ENCODE results near the gene SLC44A3. TPM values are rescaled to one million over a fixed set of nuclear protein-coding genes. Genes with fewer than 3 reads are reported as not detected.

Gene SLC44A3
- total RNA-seq, 5 donors from 2014 or later (not counting 1 experiment from before 2014, with no cell fraction given): 0.30 to 0.99 (median 0.74) TPM; not detected in 1

DNA sequence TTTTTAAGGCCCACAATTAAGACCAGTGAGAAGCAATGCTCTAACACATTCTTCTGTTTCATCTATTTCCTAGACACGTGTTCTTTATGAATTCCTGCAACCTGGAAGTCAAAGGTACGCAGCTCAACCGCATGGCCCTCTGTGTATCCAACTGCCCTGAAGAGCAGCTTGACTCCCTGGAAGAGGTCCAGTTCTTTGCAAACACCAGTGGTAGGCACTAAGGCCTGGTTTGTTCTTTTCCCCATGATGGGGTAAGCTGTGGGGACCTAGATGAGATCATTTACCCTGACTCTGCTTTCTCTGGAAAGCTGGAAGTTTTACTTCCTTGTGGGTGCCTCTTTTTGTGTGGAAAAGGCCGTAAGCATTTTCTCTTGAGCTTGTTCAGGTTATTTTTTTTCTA lies 7.3 kb downstream of the SLC44A3 start:
- no peaks in the 10 kb centered on the region for H3K4me1 ChIP-seq (ENCODE audit: control insufficient read depth in 1 of 2, extremely low read depth in 1 of 2, insufficient read depth in 2 of 2, low read length in 2 of 2)
- H3K36me3 ChIP-seq (ENCODE audit: control insufficient read depth in 2 of 2, extremely low read depth in 1 of 2, insufficient read depth in 1 of 2, low read length in 1 of 2): no peaks in the 10 kb centered on the region
- WGBS (ENCODE audit: insufficient coverage): 60% methylated on average over 2 of the region's 4 CpGs
- no peaks in the 10 kb centered on the region for H3K4me1 Mint-ChIP-seq
- CTCF ChIA-PET: no interaction called here
- H3K9me3 Mint-ChIP-seq: no peaks in the 10 kb centered on the region
- POLR2A ChIA-PET: no interaction called here
- no peaks in the 10 kb centered on the region for H3K9me3 ChIP-seq
- H3K4me3 Mint-ChIP-seq: no peak overlapping the region
- no peak for ATAC-seq (replicated peaks in 1 of 4)
- no peak overlapping the region for H3K27ac Mint-ChIP-seq
- no peak for DNase-seq
- no peak overlapping the region for H3K27ac ChIP-seq (ENCODE audit: low read length)
- H3K36me3 Mint-ChIP-seq: no peaks in the 10 kb centered on the region
- H3K27me3 ChIP-seq (replicated peaks in 1 of 2; ENCODE audit: control insufficient read depth in 2 of 2, extremely low read depth in 1 of 2, insufficient read depth in 2 of 2, low read length in 1 of 2): peaks cover 6 to 14% of the 10 kb centered on the region in 2 experiments
- H3K27me3 Mint-ChIP-seq: peaks cover 17 to 28% of the 10 kb centered on the region in 2 donors
- H3K4me3 ChIP-seq (ENCODE audit: control insufficient read depth in 1 of 2, extremely low read depth in 1 of 2, low read length in 1 of 2): no peak overlapping the region

DNA sequence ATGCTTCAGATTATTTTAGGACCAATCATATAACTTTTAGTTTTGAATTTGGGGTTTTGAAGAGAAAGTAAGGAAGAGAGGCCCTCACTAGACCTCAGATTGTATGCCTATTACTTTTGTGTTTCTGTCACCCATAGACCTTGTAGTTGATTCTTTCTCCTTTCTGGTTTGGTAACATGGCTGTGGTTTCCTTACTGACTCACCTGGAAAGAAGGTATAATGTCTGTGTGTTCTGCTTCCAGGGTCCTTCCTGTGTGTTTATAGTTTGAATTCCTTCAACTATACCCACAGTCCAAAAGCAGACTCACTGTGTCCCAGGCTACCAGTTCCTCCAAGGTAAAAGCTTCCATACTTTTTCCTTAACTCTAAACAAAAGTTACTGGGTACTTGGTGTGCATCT lies 8.1 kb downstream of the SLC44A3 start:
- Histone ChIP-seq H3K4me1 (ENCODE audit: control insufficient read depth in 1 of 2, extremely low read depth in 1 of 2, insufficient read depth in 2 of 2, low read length in 2 of 2) (no peaks in the 10 kb centered on the region), H3K27me3 (replicated peaks in 1 of 2; ENCODE audit: control insufficient read depth in 2 of 2, extremely low read depth in 1 of 2, insufficient read depth in 2 of 2, low read length in 1 of 2) (peaks cover 9 to 12% of the 10 kb centered on the region in 2 experiments), H3K27ac (ENCODE audit: low read length) (no peak overlapping the region), H3K36me3 (ENCODE audit: control insufficient read depth in 2 of 2, extremely low read depth in 1 of 2, insufficient read depth in 1 of 2, low read length in 1 of 2) (no peaks in the 10 kb centered on the region), H3K4me3 (ENCODE audit: control insufficient read depth in 1 of 2, extremely low read depth in 1 of 2, low read length in 1 of 2) (no peak overlapping the region), H3K9me3 (no peaks in the 10 kb centered on the region)
- Mint-ChIP-seq H3K36me3 (no peaks in the 10 kb centered on the region), H3K27me3 (peaks cover 17 to 22% of the 10 kb centered on the region in 2 donors), H3K4me3 (no peak overlapping the region), H3K27ac (no peak overlapping the region), H3K9me3 (no peaks in the 10 kb centered on the region), H3K4me1 (no peaks in the 10 kb centered on the region)
- DNase-seq (no peak), ATAC-seq (replicated peaks in 1 of 4) (no peak)
- ChIA-PET POLR2A (no interaction called here), CTCF (no interaction called here)

DNA sequence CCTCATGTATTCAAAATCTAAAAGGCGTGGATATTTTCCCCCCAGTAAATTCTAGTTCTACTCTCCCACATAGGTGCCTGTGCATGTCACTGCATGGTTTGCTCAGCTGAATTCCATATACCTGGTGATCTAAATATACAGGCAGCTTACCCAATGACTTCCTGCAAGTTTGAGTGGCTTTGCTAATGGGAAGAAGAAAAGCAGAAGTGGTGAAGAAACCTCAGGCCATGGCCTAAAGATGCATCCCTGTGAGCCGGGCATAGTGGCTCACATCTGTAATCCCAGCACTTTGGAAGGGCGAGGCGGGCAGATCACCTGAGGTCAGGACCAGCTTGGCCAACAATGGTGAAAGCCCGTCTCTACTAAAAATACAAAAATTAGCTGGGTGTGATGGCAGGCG lies 11.5 kb downstream of the SLC44A3 start:
- H3K27me3 ChIP-seq (replicated peaks in 1 of 2; ENCODE audit: control insufficient read depth in 2 of 2, extremely low read depth in 1 of 2, insufficient read depth in 2 of 2, low read length in 1 of 2): peaks cover 4 to 11% of the 10 kb centered on the region in 2 experiments
- ATAC-seq (replicated peaks in 1 of 4) (no peak), DNase-seq (no peak)
- H3K4me1 ChIP-seq (ENCODE audit: control insufficient read depth in 1 of 2, extremely low read depth in 1 of 2, insufficient read depth in 2 of 2, low read length in 2 of 2): no peaks in the 10 kb centered on the region
- no peaks in the 10 kb centered on the region for H3K9me3 Mint-ChIP-seq
- WGBS (ENCODE audit: insufficient coverage): 21% methylated on average over 4 of the region's 6 CpGs
- no peaks in the 10 kb centered on the region for H3K36me3 Mint-ChIP-seq
- no peaks in the 10 kb centered on the region for H3K9me3 ChIP-seq
- no peak overlapping the region for H3K4me3 Mint-ChIP-seq
- no peak overlapping the region for H3K27ac ChIP-seq (ENCODE audit: low read length)
- CTCF ChIA-PET: interaction anchor here in 1 of 2 donors (0.6 kb wide), 1 partner anchor 23 kb away, joined by 4 read pairs; no protein-coding TSS in a partner anchor
- H3K36me3 ChIP-seq (ENCODE audit: control insufficient read depth in 2 of 2, extremely low read depth in 1 of 2, insufficient read depth in 1 of 2, low read length in 1 of 2): no peaks in the 10 kb centered on the region
- H3K27ac Mint-ChIP-seq: no peak overlapping the region
- no peaks in the 10 kb centered on the region for H3K4me1 Mint-ChIP-seq
- POLR2A ChIA-PET: no interaction called here
- peaks cover 11 to 14% of the 10 kb centered on the region in 2 donors for H3K27me3 Mint-ChIP-seq
- H3K4me3 ChIP-seq (ENCODE audit: control insufficient read depth in 1 of 2, extremely low read depth in 1 of 2, low read length in 1 of 2): no peak overlapping the region

DNA sequence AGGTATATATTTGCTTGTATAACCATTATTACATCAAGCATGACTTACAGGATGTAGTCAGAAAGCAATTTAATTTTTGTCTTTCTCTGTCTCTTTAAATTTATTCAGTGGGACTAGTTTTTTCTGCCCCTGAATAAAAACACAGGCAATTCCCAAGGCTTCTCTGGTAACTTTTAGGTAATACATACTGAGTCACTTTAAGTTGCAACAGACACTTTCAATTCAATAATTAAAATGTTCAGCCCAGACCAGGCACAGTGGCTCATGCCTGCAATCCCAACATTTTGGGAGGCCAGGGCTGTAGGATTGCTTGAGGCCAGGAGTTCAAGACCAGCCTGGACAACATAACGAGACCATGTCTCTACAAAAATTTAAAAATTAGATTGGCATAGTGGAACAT lies 12.3 kb downstream of the SLC44A3 start:
- no peaks in the 10 kb centered on the region for H3K36me3 Mint-ChIP-seq
- Histone ChIP-seq H3K4me3 (ENCODE audit: control insufficient read depth in 1 of 2, extremely low read depth in 1 of 2, low read length in 1 of 2) (no peak overlapping the region), H3K9me3 (no peaks in the 10 kb centered on the region), H3K36me3 (ENCODE audit: control insufficient read depth in 2 of 2, extremely low read depth in 1 of 2, insufficient read depth in 1 of 2, low read length in 1 of 2) (no peaks in the 10 kb centered on the region), H3K4me1 (ENCODE audit: control insufficient read depth in 1 of 2, extremely low read depth in 1 of 2, insufficient read depth in 2 of 2, low read length in 2 of 2) (no peaks in the 10 kb centered on the region), H3K27me3 (replicated peaks in 1 of 2; ENCODE audit: control insufficient read depth in 2 of 2, extremely low read depth in 1 of 2, insufficient read depth in 2 of 2, low read length in 1 of 2) (peaks cover 4 to 8% of the 10 kb centered on the region in 2 experiments), H3K27ac (ENCODE audit: low read length) (no peak overlapping the region)
- H3K27ac Mint-ChIP-seq: no peak overlapping the region
- ATAC-seq (replicated peaks in 1 of 4) (no peak), DNase-seq (no peak)
- H3K9me3 Mint-ChIP-seq: no peaks in the 10 kb centered on the region
- H3K27me3 Mint-ChIP-seq: peaks cover 11% of the 10 kb centered on the region in 2 donors
- POLR2A ChIA-PET: no interaction called here
- CTCF ChIA-PET: interaction anchor here in 1 of 2 donors (1.5 kb wide), 1 partner anchor 22 kb away, joined by 3 read pairs; no protein-coding TSS in a partner anchor
- no peaks in the 10 kb centered on the region for H3K4me1 Mint-ChIP-seq
- WGBS (ENCODE audit: insufficient coverage): no CpG with 5 or more reads among the region's 1 CpG
- no peak overlapping the region for H3K4me3 Mint-ChIP-seq

DNA sequence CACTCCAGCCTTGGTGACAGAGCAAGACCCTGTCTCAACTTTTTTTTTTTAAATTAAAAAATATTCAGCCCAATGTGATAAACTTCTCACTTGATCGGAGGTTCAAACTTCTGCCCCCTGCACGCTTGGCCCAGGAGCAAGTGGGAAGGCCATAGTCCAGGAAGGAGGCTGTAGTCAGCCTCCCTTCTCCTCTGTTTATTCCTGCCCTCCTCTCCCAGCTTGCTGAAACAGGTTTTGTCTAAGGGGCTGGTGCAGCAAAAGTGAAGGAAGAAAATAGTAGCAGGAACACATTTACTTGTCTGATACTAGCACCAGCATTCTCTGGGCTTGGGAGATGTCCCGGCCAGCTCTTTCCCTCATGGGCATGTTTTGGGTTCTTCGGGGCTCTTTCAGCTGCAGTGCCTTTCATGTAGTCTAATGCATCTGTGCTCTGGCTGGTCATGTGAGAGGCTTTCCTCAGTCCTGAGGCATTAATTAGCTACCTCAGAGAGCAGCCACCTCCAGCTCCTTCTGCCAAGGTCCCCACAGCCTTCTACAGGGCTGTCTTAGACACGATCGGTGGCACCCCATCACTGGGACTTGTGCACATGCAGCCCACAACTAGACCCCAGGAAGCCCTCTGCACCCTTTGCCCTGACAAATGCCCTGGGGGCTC lies 12.9 kb downstream of the SLC44A3 start:
- no peak overlapping the region for H3K27ac Mint-ChIP-seq
- no peaks in the 10 kb centered on the region for H3K36me3 Mint-ChIP-seq
- H3K4me3 Mint-ChIP-seq: no peak overlapping the region
- ATAC-seq (replicated peaks in 1 of 4) (no peak), DNase-seq (no peak)
- CTCF ChIA-PET: interaction anchor here (0.5 to 1.5 kb wide), 3 partner anchors 21 to 26 kb away, joined by 3 read pairs; no protein-coding TSS in a partner anchor
- H3K27me3 Mint-ChIP-seq: peaks cover 11% of the 10 kb centered on the region in 2 donors
- Histone ChIP-seq H3K27me3 (replicated peaks in 1 of 2; ENCODE audit: control insufficient read depth in 2 of 2, extremely low read depth in 1 of 2, insufficient read depth in 2 of 2, low read length in 1 of 2) (peaks cover 4 to 8% of the 10 kb centered on the region in 2 experiments), H3K27ac (ENCODE audit: low read length) (no peak overlapping the region), H3K36me3 (ENCODE audit: control insufficient read depth in 2 of 2, extremely low read depth in 1 of 2, insufficient read depth in 1 of 2, low read length in 1 of 2) (no peaks in the 10 kb centered on the region), H3K4me3 (ENCODE audit: control insufficient read depth in 1 of 2, extremely low read depth in 1 of 2, low read length in 1 of 2) (no peak overlapping the region), H3K9me3 (no peaks in the 10 kb centered on the region), H3K4me1 (ENCODE audit: control insufficient read depth in 1 of 2, extremely low read depth in 1 of 2, insufficient read depth in 2 of 2, low read length in 2 of 2) (no peaks in the 10 kb centered on the region)
- 81% methylated on average over 4 of the region's 6 CpGs for WGBS (ENCODE audit: insufficient coverage)
- H3K4me1 Mint-ChIP-seq: no peaks in the 10 kb centered on the region
- H3K9me3 Mint-ChIP-seq: no peaks in the 10 kb centered on the region
- POLR2A ChIA-PET: no interaction called here

DNA sequence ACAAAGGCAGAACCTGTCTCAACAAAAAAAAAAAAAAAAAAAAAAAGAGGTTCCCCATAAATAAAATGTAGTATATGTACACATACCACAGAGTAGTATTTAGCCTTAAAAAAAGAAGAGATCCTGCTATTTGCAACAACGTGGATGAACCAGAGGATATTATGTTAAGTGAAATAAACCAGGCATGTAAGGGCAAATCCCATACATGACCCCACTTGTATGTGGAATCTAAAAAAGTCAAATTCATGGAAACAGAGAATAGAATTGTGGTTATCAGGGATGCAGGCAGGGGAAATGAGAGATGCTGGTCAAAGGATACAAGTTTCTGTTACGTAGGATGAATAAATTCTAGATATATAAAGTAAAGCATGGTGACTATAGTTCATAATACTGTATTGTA lies 16.7 kb downstream of the SLC44A3 start:
- WGBS (ENCODE audit: insufficient coverage): no CpG with 5 or more reads among the region's 2 CpGs
- DNase-seq (no peak), ATAC-seq (replicated peaks in 1 of 4) (no peak)
- POLR2A ChIA-PET: no interaction called here
- CTCF ChIA-PET: interaction anchor here in 1 of 2 donors (0.6 kb wide), 1 partner anchor 800 kb away, joined by 4 read pairs; no protein-coding TSS in a partner anchor
- Histone ChIP-seq H3K27ac (ENCODE audit: low read length) (no peak overlapping the region), H3K4me3 (ENCODE audit: control insufficient read depth in 1 of 2, extremely low read depth in 1 of 2, low read length in 1 of 2) (no peak overlapping the region), H3K36me3 (ENCODE audit: control insufficient read depth in 2 of 2, extremely low read depth in 1 of 2, insufficient read depth in 1 of 2, low read length in 1 of 2) (no peaks in the 10 kb centered on the region), H3K9me3 (no peaks in the 10 kb centered on the region), H3K4me1 (ENCODE audit: control insufficient read depth in 1 of 2, extremely low read depth in 1 of 2, insufficient read depth in 2 of 2, low read length in 2 of 2) (no peaks in the 10 kb centered on the region), H3K27me3 (replicated peaks in 1 of 2; ENCODE audit: control insufficient read depth in 2 of 2, extremely low read depth in 1 of 2, insufficient read depth in 2 of 2, low read length in 1 of 2) (peaks cover 0 to 15% of the 10 kb centered on the region in 2 experiments)
- peaks cover 7 to 9% of the 10 kb centered on the region in 2 donors for H3K27me3 Mint-ChIP-seq
- H3K4me1 Mint-ChIP-seq: no peaks in the 10 kb centered on the region
- no peak overlapping the region for H3K4me3 Mint-ChIP-seq
- H3K9me3 Mint-ChIP-seq: no peaks in the 10 kb centered on the region
- no peak overlapping the region for H3K27ac Mint-ChIP-seq
- H3K36me3 Mint-ChIP-seq: no peaks in the 10 kb centered on the region
